Stimulated activated CD4-positive, alpha-beta T cell treated with anti-CD3 and anti-CD28 coated beads, TNF-alpha, amount 100 ng/mL, for 24 hours (primary cell): ENCODE results near the gene ENDOV.

Source experiments
- DNase-seq, 3 experiments: peaks; one replicate each; pipeline ENCODE4 v3.0.0-alpha.2; 2020; ENCODE audit warnings: low read depth in 3 of 3

ENDOV gene

DNA sequence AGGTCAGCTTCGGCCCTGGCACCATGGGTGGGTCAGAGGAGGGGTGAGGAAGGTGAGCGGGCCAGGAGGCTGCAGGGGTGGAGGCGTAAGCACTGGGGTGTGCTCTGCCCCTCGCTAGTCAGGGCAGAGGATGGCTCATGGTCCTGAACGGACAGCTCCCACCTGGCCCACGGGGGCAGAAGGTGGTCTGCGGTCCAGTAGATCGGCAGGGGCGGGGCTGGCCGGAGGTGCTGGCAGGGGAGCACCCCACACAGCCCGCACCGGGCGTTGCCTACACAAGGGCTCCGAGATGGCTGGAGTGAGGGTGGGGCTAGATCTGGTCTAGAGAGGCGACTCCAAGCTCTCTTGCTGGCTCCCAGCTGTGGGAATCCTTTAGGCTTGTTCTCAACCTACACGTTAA is 53.3 kb downstream of the ENDOV start:
- no peak for DNase-seq

DNA sequence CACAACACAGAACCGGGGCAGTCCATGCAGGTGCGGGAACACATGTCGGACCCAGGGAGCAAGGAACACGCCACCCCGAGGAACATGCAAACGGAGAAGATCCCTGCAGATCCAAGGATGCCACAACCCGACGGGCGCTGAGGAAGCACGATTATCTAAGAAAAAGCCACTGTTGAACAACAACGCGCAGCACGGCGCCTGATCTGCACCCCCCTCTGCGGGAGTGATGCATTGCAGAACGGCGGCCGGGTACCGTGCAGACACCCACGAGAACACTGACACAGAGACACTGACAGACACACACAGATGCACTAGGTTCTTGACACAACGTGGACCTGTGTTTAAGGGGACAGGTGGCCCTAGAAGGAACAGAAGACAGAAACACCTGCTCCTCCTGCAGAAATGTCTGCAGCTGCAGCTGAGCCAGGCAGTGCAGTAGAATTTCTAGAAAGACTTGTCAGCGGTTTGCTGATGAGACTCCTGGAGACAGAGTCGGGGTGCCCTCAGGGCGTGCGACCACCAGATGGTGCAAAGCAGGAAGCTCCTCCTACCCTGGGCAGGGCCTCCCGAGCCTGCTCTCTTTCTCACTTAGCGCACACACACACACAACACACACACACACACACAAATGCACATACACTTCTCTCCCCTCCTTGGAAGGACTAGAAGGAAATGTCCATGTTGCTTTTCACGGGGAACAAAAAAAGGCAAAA is 54.0 kb downstream of the ENDOV start:
- no peak for DNase-seq

DNA sequence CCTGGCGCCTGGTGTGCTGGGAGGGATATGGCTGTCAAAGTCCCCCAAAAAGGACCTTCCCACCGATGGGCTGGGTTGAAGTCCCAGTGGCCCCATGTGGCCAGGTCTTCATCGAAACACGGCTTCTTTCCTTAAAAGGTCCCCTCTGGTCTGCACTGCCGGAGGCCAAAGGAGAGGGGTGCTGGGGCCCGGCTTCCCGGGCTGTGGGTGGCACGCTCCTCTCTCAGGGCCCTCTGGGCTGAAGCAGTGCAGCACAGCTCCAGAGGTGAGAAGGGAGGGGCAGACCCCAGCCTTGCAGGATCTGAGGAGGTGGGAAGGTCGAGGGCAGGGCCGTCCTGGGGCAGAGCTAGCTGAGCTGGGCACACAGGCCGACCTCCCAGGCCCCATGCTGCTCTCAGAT is 54.7 kb downstream of the ENDOV start:
- DNase-seq, result no peak

DNA sequence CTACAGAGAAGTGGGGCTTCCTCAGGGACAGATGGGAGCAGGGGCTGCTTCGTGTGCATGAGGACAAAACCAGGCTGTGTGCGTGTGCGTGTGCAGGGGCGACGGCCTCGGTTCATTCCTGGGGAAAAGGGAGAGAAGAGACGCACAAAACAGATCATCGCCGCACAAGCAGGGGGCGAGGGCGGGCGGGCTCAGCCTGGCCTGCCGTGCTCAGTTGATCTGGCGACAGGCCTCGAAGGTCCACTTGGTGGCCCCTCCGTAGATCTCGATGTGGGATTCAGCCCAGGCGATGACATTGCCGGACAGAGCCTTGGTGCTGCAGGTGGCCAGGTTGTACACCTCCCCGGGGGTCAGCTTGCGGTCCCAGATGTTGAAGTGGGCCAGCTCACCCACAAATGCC is 55.6 kb downstream of the ENDOV start:
- no peak for DNase-seq

DNA sequence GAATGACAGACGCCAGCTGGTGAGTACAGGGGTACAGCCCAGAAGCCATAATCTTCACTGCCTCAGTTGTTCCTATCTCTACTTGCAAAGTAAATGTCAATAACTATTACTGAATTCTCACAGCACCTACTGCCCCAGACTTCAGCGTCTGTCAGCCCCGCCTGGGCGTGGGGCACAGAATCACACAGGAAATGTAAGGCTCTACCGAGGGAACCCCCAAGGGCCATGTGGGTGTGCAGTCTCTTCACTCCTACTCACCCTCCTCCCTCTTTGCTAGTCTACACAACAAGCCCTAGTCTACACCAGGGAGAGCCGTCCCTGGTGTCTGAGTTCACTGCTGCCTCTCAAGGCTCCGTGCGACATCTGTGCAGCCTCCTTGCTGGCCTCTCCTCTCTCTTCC is 57.0 kb downstream of the ENDOV start:
- no peak for DNase-seq

DNA sequence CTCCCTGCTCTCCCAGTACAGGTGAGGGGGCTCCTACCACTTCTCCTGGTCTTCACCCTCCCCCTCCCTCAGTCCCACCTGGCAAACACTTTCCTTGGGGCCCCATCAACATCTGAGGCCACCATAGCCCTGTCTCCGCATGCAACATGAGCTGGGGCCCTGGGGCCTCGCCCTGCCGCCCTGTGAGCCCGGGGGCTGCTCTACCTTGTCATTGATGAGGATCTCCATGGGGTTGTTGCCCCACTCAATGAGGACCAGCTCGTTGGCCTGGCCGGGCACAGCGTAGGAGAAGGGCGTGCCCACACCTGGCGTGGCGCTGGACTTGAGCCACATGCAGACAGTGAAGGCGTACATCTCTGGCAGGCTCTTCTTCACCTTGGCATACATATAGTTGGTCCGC is 58.0 kb downstream of the ENDOV start:
- no peak for DNase-seq

DNA sequence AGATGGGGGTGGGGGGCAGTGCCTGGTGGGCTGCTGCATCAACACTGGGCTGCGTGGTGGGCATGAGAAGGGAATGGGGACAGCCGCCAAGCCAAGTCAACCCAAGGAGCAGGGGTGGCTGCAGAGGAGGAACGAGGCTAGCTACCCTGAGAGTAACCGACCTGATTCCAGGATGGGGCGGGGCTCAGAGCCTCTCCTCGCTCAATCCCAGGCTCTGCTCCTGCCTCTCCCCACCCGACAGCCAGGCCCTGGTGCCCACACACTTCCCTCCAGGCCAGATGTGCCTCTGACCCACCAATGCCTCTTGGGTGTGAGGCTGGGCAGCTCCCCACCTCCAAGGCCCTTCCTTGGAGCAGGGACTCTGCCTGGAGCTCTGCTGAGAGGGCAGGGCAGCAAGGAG is 58.7 kb downstream of the ENDOV start:
- no peak for DNase-seq

DNA sequence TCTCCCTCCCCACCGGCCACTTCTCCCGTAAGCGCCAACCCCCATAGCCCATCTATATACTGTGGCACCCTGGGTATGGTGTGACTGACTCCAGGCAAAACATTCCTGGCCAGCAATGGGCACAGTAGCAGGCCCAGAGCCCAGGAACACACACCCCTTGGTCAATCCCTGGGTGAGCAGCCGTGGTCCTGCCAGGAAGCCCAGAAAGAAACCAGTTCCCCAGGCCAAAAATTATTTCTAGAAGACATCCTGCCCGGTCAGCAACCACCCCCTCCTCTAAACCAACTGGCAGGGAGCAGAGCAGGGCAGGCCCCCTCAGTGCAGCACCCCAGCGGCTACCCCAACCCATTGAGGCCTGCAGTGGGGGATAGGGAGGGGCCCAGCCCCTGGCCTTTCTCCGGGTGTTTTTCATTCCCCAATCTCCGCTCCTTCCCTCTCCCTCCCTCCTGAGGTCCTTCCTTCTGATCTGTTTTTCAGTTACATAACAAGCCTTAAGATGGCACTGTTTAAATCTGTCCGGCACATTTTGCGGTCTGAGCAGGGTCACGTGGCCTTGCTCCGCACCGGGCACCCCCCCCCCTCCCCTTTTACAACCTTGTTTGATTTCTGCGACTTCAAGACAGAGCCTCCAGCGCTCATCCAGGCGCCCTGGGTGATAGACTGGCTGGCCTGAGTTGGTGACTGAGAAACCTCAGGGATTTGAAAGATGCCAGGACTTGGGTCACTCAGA is 59.4 kb downstream of the ENDOV start:
- no peak for DNase-seq

DNA sequence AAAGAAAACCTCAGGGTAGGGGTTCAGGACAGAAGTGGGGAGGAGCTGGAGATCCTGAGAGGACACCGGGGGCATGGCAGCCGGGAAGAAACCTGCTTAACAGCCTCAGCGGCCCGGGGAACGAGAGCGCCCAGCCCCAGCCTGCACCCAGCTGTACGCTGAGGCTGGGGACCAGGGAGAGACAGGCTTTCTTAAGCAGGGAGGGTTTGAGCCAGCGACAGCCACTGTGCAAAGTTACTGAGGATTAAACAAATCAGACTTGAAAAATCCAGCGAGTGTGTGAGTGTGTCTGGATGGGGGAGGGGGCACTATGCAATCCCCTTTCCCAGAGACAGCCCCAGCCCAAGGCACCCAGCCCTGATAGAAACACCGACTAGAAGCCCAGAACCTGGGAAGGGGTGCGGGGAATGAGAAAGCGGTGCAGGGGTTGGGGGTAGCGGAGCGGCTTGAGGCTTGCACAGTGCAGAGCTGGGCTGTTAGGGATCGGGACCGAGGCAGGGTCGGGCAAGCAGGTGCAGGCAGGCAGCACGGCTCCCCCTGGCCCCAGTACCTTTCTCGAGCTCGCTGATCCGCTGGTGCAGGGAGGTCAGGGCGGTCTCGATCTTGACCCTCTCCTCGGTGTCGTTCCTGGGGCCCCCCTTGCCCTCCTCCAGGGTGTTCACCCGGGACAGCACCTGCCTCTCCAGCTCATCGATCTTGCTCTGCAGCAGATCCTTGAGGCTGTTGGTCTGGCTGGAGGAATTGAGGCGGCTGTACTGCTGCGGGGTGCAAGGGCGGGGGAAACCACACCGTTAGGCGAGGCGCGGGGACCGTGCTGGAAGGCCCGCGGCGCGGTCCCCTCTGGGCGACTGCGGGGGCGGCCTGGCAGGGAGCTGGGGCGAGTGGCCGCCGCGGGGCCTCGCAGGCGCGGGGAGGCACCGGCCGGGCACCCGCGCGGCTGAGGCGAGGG is 60.3 kb downstream of the ENDOV start:
- no peak for DNase-seq

DNA sequence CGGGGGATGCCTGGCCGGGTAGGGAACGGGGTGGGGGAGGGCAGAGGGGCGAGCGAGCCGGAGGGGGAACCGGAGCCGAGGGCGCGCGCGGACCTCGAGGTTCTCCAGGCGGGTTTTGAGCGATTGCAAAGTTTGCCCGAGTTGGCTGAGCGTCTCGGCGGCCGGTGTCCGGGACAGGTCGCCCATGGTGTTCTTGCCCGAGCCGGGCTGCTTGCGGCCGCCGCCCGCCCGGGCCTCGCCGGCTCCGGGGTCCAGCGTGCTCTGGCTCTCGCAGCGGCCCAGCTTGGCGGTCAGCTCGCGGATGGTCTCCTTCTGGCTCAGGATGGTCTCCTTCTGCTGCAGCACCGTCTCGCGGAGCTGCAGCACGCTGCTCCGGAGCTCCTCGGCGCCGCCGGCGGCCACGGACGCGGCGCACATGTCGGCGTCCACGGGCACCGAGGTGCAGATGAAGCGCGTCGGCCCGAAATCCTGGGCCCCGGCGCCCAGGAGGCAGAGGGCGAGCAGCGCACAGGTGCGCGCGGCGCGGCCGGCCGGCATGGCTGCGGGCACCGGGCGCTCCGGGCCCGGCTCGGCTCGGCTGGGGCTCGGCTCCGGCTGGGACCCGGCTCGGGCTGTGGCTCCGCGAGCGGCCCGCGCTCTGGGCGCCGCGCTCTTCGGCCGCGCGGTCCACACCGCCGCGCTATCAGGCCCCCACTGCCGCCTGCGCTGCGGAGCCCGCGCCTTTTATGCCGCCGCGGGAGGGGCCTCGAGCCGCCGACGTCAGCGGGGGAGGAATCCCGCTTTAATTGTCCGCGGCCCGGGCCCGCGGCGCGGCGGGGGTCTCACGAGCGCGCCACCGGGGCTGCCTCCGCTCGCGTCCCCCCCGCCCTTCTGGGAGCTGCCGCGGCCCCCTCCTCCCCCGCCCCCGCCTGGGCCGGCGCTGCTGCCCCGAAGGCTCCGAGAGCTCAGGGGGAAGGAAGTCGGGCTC is 61.2 kb downstream of the ENDOV start, which contains the start of gene NPTX1:
Gene NPTX1, minus strand, starts transcription at position 698 of the 967 bp plus-strand sequence. Its CDS starts 161 bp downstream, at position 537.
- no peak for DNase-seq

DNA sequence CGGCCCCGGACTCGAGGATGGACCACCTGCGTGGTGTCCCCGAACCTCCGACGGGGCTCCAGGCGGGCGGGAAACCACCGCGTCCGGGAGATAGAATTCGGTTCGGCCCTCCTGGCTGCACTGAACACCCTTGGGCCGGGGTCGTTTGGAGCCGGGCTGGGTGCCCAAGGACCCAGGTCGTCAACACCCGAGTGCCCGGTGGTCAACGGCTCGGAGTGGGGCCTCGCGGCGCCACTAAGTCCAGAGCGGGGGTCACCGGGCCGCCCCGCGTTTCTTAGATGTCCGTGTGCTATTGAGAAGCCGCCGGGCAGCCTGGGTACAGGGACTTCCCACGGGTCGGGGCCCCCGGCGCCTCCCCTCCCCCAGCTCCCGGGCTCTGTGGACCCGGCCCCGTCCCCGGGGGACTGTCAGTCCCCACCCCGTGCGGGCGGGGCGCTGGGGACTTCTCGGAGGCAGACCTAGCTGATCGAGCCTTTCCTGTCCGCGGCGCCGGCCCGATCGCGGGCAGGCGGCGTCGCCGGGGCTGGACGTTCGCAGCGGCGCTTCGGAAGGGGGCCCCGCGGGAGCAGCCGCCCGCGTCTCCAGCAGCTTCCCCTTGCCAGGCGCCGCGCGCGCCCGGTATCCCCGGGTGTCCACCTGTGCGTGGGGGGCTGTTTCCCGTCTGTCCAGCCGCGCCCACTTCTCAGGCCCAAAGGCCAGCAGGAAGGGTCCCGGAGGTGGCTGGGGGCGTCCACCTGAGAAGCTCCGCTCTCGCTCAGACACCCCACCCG is 62.1 kb downstream of the ENDOV start:
- DNase-seq, result no peak

DNA sequence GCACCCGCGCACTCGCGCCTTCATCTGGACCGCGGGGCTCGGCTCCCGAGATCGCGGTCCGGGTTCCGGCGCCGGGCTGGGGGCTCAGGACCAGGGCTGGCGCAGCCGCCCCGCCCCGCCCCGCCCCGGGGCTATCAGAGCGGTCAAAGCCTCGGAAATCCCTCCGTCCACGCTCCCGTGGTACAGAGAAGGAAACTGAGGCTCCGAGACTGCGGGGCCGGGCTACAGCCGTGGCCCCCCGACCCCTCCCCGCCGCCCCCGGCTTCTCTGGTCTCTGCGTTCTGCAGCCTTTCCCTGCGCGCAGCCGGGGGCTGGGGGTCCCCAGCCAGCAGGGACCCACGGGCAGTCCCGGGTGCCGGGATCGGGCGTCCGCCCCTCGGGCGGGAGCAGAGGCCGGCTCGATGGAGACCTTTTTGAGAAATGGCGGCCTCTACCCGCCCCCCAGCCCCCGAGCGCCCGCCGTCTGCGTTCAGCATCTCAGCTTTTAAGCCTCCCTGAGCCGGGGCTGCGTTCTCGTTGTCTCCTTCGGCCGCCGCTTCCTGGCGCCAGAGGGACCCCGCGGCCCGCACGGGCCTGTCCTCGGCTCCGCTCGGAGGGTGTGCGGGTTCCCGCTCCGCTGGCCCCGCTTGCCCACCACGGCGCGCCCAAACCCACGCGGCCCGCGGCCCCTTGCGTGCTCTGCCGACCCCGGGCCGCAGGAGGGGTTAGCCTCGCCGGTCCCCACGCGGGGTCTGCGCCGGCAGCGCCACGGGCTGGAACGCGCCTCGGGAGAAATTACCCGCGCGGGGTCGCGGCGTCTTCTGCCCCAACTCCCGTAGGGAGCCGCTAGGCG is 62.9 kb downstream of the ENDOV start:
- DNase-seq, result peak in 1 of 3 experiments; percentile 50

DNA sequence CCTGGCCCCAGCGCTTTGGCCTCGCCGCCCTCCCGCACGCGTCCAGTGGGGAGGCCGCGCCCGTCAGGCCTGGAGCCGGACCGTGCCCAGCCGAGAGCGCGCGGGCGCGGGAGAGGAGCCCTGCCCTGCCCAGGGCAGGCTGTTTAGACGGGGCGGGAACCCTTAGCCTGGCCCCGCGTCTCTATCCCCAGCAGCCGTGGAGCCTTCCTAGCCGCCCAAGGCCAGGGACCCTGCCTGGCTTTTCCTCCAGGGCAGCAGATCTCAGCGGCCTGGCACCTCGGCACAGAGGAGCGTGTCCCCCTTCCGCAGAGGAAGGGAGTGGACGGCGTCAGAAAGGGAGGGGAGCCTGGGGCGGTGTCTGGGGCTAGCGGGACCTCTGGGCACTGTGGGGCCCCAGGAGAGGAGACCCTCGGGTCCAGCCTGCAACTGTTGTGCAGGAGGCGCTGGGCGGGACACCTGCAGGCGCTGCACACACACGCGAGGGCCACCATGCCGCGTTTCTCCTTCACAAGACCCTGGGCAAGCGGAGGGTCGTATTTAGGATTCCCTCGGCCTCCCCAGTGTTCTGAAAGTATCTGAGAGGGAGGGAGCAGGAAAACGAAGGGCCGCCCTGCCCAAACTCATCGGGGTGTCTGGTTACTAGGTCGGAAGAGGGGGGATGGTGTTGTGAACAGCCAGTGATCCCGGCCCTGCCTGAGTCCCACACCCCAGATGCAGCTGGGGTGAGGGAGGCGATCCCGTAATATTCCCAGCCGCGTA is 63.7 kb downstream of the ENDOV start:
- DNase-seq, result no peak

DNA sequence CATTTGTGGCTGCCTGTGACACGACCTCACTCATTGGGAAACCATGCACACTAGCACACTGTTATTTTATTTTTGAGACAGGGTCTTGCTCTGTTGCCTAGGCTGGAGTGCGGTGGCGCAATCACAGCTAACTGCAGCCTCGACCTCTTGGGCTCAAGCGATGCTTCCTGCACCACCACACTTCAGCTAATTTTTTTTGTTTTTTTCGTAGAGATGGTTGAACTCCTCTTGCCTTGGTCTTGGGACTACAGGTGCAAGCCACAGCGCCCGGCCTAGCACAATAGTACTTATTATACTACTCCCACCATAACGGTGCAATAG is 64.2 kb downstream of the ENDOV start:
- no peak for DNase-seq

DNA sequence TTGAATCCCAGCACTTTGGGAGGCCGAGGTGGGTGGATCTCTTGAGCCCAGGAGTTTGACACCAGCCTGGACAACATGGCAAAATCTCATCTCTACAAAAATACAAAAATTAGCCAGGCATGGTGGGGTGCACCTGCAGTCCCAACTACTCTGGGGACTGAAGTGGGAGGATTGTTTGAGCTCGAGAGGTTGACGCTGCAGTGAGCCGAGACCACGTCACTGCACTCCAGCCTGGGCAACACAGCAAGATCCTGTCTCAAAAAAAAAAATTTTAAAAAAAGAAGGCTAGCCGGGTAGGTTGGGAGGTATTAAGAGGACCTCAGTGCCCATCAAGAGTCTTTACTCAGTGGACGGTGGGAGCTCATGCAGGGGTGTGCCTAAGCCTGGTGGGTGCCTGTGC is 65.3 kb downstream of the ENDOV start:
- DNase-seq, result no peak

DNA sequence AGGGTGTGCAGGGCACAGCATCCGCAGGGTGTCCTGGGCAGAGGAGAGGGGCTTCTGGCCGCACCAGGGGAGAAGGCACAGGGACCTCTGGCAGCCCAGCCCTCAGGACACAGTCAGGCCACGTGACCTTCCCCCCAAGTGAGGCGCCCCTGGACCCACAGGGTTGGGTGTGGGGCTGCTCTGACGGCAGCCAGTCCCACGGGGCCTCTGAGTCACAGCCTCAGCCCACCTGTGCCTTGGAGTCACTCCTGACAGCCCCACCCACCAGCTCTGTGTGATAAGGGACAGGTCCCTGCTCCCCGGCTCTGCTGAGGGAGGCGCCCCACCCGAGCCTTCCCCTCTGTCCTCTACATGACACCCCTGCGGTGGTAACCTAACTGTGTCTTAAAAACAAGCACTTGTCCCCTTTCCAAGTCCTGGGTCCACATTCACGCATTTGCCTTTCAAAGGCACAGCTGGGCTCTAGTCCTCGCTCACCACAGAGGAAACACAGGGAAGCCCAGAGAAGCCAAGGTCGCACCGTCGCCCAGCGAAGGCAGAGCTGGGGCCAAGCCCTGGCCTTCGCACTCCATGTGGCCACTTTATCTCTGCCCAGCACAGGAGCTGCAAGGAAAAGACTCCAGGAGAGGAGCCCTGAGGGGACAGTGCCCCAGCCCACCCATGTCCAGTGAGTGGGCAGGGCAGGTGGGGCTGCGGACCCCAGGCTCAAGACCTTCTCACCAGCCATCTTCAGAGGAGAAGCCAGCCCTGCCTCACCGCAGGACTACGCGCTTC is 66.5 kb downstream of the ENDOV start:
- no peak for DNase-seq

DNA sequence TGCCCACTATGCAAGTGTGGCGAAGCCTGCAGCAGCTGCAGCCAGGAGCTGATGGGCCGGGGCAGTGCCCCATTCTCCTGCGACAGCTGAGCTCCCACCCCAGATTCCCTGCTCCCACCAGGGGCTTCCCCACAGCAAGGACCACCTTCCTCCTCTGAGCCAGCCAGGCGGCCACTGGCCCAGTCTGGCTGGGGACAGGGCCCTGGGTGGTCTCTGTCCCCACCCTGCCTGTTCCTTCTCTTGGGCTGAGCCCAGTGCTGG is 67.0 kb downstream of the ENDOV start:
- DNase-seq, result no peak

DNA sequence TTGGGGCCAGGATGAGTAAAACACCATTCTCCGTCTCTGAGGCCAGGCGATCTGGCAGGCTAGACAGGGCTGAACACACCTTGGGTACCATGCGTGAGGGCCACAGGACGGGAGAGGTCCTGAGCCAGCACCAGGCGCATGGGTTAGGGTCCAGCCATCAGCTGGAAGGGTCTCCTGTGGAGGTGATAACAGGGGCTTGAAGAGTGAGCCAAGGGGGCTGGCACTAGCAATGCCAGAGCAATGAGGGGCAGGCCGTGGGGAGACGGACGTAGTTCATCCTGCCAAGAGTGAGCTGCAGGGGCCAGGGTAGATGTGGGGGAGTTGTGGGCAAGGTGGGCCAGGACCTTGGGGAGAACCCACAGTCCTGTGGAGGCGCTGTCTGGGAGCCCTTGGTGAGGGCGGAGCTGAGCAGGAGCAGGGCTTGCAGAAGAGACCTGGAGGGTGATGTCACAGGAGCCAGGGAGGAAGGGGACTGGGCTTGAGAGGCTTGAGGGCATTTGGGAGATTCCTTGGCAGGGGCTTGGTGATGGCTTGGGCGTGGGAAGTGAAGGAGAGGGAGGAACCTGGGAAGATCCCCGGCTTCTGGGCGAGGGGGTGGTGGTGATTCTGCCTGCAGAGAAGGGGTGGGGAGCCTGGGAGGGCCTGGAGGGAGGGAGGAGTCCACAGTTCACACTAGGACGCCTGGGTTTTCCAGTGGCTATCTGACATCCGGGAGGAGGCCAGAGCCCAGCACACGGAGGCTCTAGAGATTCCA is 67.8 kb downstream of the ENDOV start:
- no peak for DNase-seq
